ENCODE data around the gene PLXNB2.

Gene PLXNB2

GRCh38 chr22:50320671-50321325 is 13.4 kb upstream of the PLXNB2 start:
- DNase-seq (ENCODE audit: low read depth in 1 of 2, low spot score in 1 of 2): no peak
- in situ Hi-C loops (cut with HindIII; ENCODE audit: low pct_unique_long_range_greater_than_20kb, low sequenced_read_pairs): no loop called here
- no peak for TF ChIP-seq JUND (IDR thresholded peaks at IDR 0.05; ENCODE audit: low read depth)

GRCh38 chr22:50320116-50320515 is 12.7 kb upstream of the PLXNB2 start:
- DNase-seq (ENCODE audit: low read depth in 1 of 2, low spot score in 1 of 2): no peak
- no peak for TF ChIP-seq JUND (IDR thresholded peaks at IDR 0.05; ENCODE audit: low read depth)
- in situ Hi-C loops (cut with HindIII; ENCODE audit: low pct_unique_long_range_greater_than_20kb, low sequenced_read_pairs): no loop called here

- no peak for DNase-seq (ENCODE audit: low read depth in 1 of 2, low spot score in 1 of 2)
- in situ Hi-C loops (cut with HindIII; ENCODE audit: low pct_unique_long_range_greater_than_20kb, low sequenced_read_pairs): no loop called here
Measured at GRCh38 chr22:50319503-50319951, 12.1 kb upstream of the PLXNB2 start.

GRCh38 chr22:50318698-50319411 is 11.4 kb upstream of the PLXNB2 start:
- DNase-seq (ENCODE audit: low read depth in 1 of 2, low spot score in 1 of 2): no peak

More at GRCh38 chr22:50319503-50319951, 12.1 kb upstream of the PLXNB2 start:
- TF ChIP-seq JUND (IDR thresholded peaks at IDR 0.05; ENCODE audit: low read depth): no peak

GRCh38 chr22:50318356-50318697 is 10.9 kb upstream of the PLXNB2 start:
- TF ChIP-seq JUND (IDR thresholded peaks at IDR 0.05; ENCODE audit: low read depth): no peak
- DNase-seq (ENCODE audit: low read depth in 1 of 2, low spot score in 1 of 2): no peak
- in situ Hi-C loops (cut with HindIII; ENCODE audit: low pct_unique_long_range_greater_than_20kb, low sequenced_read_pairs): no loop called here

More at GRCh38 chr22:50318698-50319411, 11.4 kb upstream of the PLXNB2 start:
- in situ Hi-C loops (cut with HindIII; ENCODE audit: low pct_unique_long_range_greater_than_20kb, low sequenced_read_pairs): no loop called here
- TF ChIP-seq JUND (IDR thresholded peaks at IDR 0.05; ENCODE audit: low read depth): no peak

- no peak for DNase-seq (ENCODE audit: low read depth in 1 of 2, low spot score in 1 of 2)
- TF ChIP-seq JUND (IDR thresholded peaks at IDR 0.05; ENCODE audit: low read depth): no peak
- in situ Hi-C loops (cut with HindIII; ENCODE audit: low pct_unique_long_range_greater_than_20kb, low sequenced_read_pairs): no loop called here
Measured at GRCh38 chr22:50317674-50318073, 10.2 kb upstream of the PLXNB2 start.

GRCh38 chr22:50317178-50317577 is 9.7 kb upstream of the PLXNB2 start:
- no peak for TF ChIP-seq JUND (IDR thresholded peaks at IDR 0.05; ENCODE audit: low read depth)
- in situ Hi-C loops (cut with HindIII; ENCODE audit: low pct_unique_long_range_greater_than_20kb, low sequenced_read_pairs): no loop called here
- no peak for DNase-seq (ENCODE audit: low read depth in 1 of 2, low spot score in 1 of 2)

GRCh38 chr22:50316114-50317065 is 8.9 kb upstream of the PLXNB2 start:
- in situ Hi-C loops (cut with HindIII; ENCODE audit: low pct_unique_long_range_greater_than_20kb, low sequenced_read_pairs): no loop called here
- DNase-seq (ENCODE audit: low read depth in 1 of 2, low spot score in 1 of 2): no peak
- no peak for TF ChIP-seq JUND (IDR thresholded peaks at IDR 0.05; ENCODE audit: low read depth)

- TF ChIP-seq JUND (IDR thresholded peaks at IDR 0.05; ENCODE audit: low read depth): no peak
- no peak for DNase-seq (ENCODE audit: low read depth in 1 of 2, low spot score in 1 of 2)
Measured at GRCh38 chr22:50315289-50316113, 8.1 kb upstream of the PLXNB2 start.

GRCh38 chr22:50314455-50315288 is 7.2 kb upstream of the PLXNB2 start:
- no peak for TF ChIP-seq JUND (IDR thresholded peaks at IDR 0.05; ENCODE audit: low read depth)
- DNase-seq (ENCODE audit: low read depth in 1 of 2, low spot score in 1 of 2): no peak
- in situ Hi-C loops (cut with HindIII; ENCODE audit: low pct_unique_long_range_greater_than_20kb, low sequenced_read_pairs): no loop called here

More at GRCh38 chr22:50315289-50316113, 8.1 kb upstream of the PLXNB2 start:
- in situ Hi-C loops (cut with HindIII; ENCODE audit: low pct_unique_long_range_greater_than_20kb, low sequenced_read_pairs): no loop called here

- TF ChIP-seq JUND (IDR thresholded peaks at IDR 0.05; ENCODE audit: low read depth): no peak
- in situ Hi-C loops (cut with HindIII; ENCODE audit: low pct_unique_long_range_greater_than_20kb, low sequenced_read_pairs): no loop called here
- no peak for DNase-seq (ENCODE audit: low read depth in 1 of 2, low spot score in 1 of 2)
Measured at GRCh38 chr22:50314081-50314454, 6.6 kb upstream of the PLXNB2 start.

Data from T47D (cell line).